Stomach (tissue), 9 donors: ENCODE results near the gene C5AR2. TPM values are rescaled to one million over a fixed set of nuclear protein-coding genes. Genes with fewer than 3 reads are reported as not detected.
A peak's percentile ranks its signal among the peaks of the same experiment; 100 is the strongest.
"Not testable (repeated sequence)": the region's sequence is repeated elsewhere in the genome, so short reads cannot be mapped to it uniquely, and the experiment has no call there.

Experiments
- DNase-seq, 2 donors: peaks; one replicate each; pipeline versions ENCODE4 v3.0.0 to v3.0.0-alpha.2; 2013 to 2019
- H3K27ac ChIP-seq, 5 donors: fragments of 200-600 bp in 4 of 5; sonication (generic) in 4 of 5; one replicate each; pipeline ENCODE4 v1.5.1; 2013 to 2019; ENCODE audit warnings: mild to moderate bottlenecking in 1 of 5, moderate library complexity in 1 of 5
- H3K27me3 ChIP-seq, 3 donors: fragments of 200-600 bp; sonication (generic); one replicate each; pipeline ENCODE4 v1.5.1; 2017 to 2019; ENCODE audit warnings: mixed run types in 1 of 3
- H3K36me3 ChIP-seq, 4 donors: fragments of 200-600 bp; sonication (generic); 1 replicate in 3 of 4; 2 replicates in 1 of 4; pipeline ENCODE4 v1.5.1; 2016 to 2019
- H3K4me1 ChIP-seq, 4 donors: fragments of 200-600 bp; sonication (generic); one replicate each; pipeline ENCODE4 v1.5.1; 2016 to 2019
- H3K4me3 ChIP-seq, 4 donors: fragments of 200-600 bp; sonication (generic) in 3 of 4; one replicate each; pipeline ENCODE4 v1.5.1; 2016 to 2019; ENCODE audit warnings: mild to moderate bottlenecking in 1 of 4
- H3K9me3 ChIP-seq, 4 donors: fragments of 200-600 bp; sonication (generic); one replicate each; pipeline ENCODE4 v1.5.1; 2016 to 2019
- EP300 ChIP-seq: sonication (generic); formaldehyde crosslinking; IDR thresholded peaks from one replicate; pipeline ENCODE4 v1.6.1; 2017; ENCODE audit warnings: antibody characterized with exemption
- POLR2A ChIP-seq, 4 donors: fragments of 450-650 bp; IDR thresholded peaks; one replicate each; pipeline ENCODE4 v1.6.1; 2016; ENCODE audit warnings: antibody characterized with exemption in 4 of 4, control low read depth in 2 of 4, mild to moderate bottlenecking in 1 of 4, moderate library complexity in 1 of 4
- POLR2AphosphoS5 ChIP-seq, 3 donors: sonication (generic); formaldehyde crosslinking; IDR thresholded peaks; one replicate each; pipeline ENCODE4 v1.6.1; 2016; ENCODE audit warnings: antibody characterized with exemption in 3 of 3
- WGBS, 5 donors: extraction: QIAGEN DNeasy Blood & Tissue Kit in 3 of 5; methylation state at CpG; one replicate each; pipeline versions ENCODE4 v1.1.5 to v1.1.7; 2013 to 2018; 5-methylcytosine and 5-hydroxymethylcytosine counted together
- intact Hi-C: fragments of 100-400 bp; cut with DNase I; formaldehyde crosslinking; loops from one replicate; pipeline ENCODE4 v1.15.1; 2023; ENCODE audit warnings: low total_unique reads
- polyA plus RNA-seq, 3 donors: library from polyadenylated mRNA; stranded (reverse); fragments of 200-250 nt; gene quantifications; one replicate each; pipeline ENCODE4 v1.2.3, GENCODE V29; 2013
- total RNA-seq, 5 donors: library from RNA; depleted of rRNA; stranded (reverse); fragments of >200 nt; gene quantifications; one replicate each; pipeline versions ENCODE4 v1.1.0 to v1.2.3, GENCODE V29; 2014 to 2016
- TF ChIP-seq, protein P1 (sequence below), 7 experiments: fragments of 450-650 bp in 4 of 7; fragments of 200-600 bp in 3 of 7; sonication (generic) in 3 of 7; IDR thresholded peaks; one replicate each; pipeline ENCODE4 v1.5.1; 2016 to 2019; ENCODE audit warnings: antibody characterized with exemption in 7 of 7, control low read depth in 2 of 7, mild to moderate bottlenecking in 1 of 7
- donor health status: healthy with polysubstance abuse.
- donor health status: Bipolar disorder and iron deficiency.
- donor health status: healthy.

Gene C5AR2
- total and polyA plus RNA-seq, 8 donors: 0.13 to 11.1 (median 0.82) TPM; not detected in 2

DNA sequence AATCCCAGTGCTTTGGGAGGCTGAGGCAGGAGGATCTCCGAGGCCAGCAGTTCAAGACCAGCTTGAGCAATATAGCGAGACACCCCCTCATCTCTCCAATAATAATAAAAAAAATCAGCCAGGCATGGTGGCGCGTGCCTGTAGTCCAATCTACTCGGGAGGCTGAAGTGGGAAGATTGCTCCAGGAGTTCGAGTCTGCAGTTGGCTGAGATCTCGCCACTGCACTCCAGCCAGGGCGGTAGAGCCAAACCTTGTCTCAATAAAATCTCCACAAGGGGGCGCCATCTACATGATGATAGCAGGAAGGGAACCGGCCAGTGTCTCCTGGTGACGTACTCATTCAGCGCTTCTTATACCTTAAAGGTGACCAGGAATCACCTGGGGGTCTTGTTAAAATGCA lies 35.9 kb upstream of the C5AR2 start:
- no peak overlapping the region for H3K4me3 ChIP-seq
- intact Hi-C loops: no loop called here
- 16 to 30% (median 28%) methylated on average over 12 of the region's 12 CpGs for WGBS, 5 donors
- no peaks in the 10 kb centered on the region for H3K9me3 ChIP-seq
- peaks cover 0 to 4% (median 0%) of the 10 kb centered on the region in 4 donors for H3K36me3 ChIP-seq
- TF ChIP-seq, protein P1, sequence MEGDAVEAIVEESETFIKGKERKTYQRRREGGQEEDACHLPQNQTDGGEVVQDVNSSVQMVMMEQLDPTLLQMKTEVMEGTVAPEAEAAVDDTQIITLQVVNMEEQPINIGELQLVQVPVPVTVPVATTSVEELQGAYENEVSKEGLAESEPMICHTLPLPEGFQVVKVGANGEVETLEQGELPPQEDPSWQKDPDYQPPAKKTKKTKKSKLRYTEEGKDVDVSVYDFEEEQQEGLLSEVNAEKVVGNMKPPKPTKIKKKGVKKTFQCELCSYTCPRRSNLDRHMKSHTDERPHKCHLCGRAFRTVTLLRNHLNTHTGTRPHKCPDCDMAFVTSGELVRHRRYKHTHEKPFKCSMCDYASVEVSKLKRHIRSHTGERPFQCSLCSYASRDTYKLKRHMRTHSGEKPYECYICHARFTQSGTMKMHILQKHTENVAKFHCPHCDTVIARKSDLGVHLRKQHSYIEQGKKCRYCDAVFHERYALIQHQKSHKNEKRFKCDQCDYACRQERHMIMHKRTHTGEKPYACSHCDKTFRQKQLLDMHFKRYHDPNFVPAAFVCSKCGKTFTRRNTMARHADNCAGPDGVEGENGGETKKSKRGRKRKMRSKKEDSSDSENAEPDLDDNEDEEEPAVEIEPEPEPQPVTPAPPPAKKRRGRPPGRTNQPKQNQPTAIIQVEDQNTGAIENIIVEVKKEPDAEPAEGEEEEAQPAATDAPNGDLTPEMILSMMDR (IDR thresholded peaks at IDR 0.05): peak in 5 of 7 experiments; percentile 21 to 87 (median 67)
- no peak for TF ChIP-seq EP300
- no peaks in the 10 kb centered on the region for H3K27me3 ChIP-seq
- DNase-seq: peak; percentile 81 to 90
- H3K27ac ChIP-seq: no peak overlapping the region
- peaks cover 0 to 6% (median 2%) of the 10 kb centered on the region in 4 donors for H3K4me1 ChIP-seq

DNA sequence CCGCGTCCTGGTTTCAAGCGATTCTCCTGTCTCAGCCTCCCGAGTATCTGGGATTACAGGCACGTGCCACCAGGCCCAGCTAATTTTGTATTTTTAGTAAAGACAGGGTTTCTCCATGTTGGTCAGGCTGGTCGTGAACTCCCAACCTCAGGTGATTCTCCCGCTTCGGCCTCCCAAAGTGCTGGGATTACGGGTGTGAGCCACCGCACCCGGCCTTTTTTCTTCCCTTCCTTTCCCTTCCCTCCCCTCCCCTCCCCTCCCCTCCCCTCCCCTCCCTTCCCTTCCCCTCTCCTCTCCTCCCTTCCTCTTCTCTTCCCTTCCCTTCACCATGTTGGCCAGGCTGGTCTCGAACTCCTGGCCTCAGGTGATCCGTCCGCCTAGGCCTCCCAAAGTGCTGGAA lies 31.1 kb upstream of the C5AR2 start:
- intact Hi-C loops: loop anchor here (10.0 kb wide), 1 partner anchor 84 kb away; no protein-coding TSS in a partner anchor
- H3K27ac ChIP-seq, H3K9me3 ChIP-seq, DNase-seq, H3K4me3 ChIP-seq, H3K36me3 ChIP-seq, H3K27me3 ChIP-seq: not testable (repeated sequence)
- H3K4me1 ChIP-seq: peaks cover 0 to 15% (median 8%) of the 10 kb centered on the region in 4 donors
- WGBS, 5 donors: 91 to 95% (median 94%) methylated on average over 13 to 14 of the region's 14 CpGs

DNA sequence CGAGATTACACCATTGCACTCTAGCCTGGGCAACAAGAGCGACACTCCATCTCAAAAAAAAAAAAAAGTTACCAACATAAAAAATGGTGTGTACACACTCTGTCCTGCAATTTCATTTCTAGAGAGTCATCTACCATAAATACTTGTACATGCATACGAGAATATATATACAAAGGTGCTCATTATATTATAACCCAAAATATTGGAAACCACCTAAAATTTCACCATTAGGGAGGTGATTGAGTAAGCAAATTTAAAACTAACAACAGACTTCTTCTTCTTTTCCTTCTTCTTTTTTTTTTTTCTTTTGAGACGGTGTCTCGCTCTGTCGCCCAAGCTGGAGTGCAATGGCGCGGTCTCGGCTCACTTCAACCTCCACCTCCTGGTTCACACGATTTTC lies 29.7 kb upstream of the C5AR2 start:
- Histone ChIP-seq H3K4me1 (peaks cover 0 to 9% (median 6%) of the 10 kb centered on the region in 4 donors), H3K27me3 (no peaks in the 10 kb centered on the region), H3K36me3 (no peaks in the 10 kb centered on the region), H3K27ac (no peak overlapping the region), H3K9me3 (no peaks in the 10 kb centered on the region), H3K4me3 (no peak overlapping the region)
- 91 to 95% (median 92%) methylated on average over 10 of the region's 10 CpGs for WGBS, 5 donors
- intact Hi-C loops: loop anchor here (10.0 kb wide), 1 partner anchor 83 kb away; no protein-coding TSS in a partner anchor
- TF ChIP-seq POLR2AphosphoS5 (IDR thresholded peaks at IDR 0.05) (no peak), EP300 (no peak), POLR2A (IDR thresholded peaks at IDR 0.05) (no peak)
- TF ChIP-seq, protein P1 (IDR thresholded peaks at IDR 0.05): no peak
- no peak for DNase-seq

DNA sequence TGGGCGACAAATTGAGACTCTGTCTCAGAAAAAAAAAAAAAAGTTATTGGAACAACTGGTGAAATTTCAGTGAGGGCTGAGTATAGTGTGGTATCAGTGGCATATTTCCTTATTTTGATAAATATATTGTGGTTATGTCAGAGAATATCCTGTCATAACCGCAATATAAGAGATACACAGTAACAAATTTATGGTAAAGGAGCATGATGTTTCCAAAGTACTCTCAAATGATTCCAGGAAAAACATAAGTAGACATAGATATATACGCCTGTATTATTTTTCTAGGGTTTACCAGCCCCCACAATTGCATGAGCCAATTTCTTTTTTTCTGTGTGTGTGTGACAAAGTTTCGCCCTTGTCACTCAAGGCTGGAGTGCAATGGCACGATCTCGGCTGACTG lies 28.0 kb upstream of the C5AR2 start:
- H3K4me1 ChIP-seq: peaks cover 0 to 9% (median 7%) of the 10 kb centered on the region in 4 donors
- TF ChIP-seq, protein P1 (IDR thresholded peaks at IDR 0.05): no peak
- no peak for TF ChIP-seq POLR2AphosphoS5 (IDR thresholded peaks at IDR 0.05)
- no peak for TF ChIP-seq POLR2A (IDR thresholded peaks at IDR 0.05)
- no peak for TF ChIP-seq EP300
- no peak overlapping the region for H3K27ac ChIP-seq
- intact Hi-C loops: loop anchor here (10.0 kb wide), 1 partner anchor 81 kb away; no protein-coding TSS in a partner anchor
- no peaks in the 10 kb centered on the region for H3K36me3 ChIP-seq
- WGBS, 5 donors: 75 to 82% (median 80%) methylated on average over 6 of the region's 6 CpGs
- no peak overlapping the region for H3K4me3 ChIP-seq
- no peaks in the 10 kb centered on the region for H3K9me3 ChIP-seq
- no peak for DNase-seq
- peaks cover 0 to 1% (median 0%) of the 10 kb centered on the region in 3 donors for H3K27me3 ChIP-seq

DNA sequence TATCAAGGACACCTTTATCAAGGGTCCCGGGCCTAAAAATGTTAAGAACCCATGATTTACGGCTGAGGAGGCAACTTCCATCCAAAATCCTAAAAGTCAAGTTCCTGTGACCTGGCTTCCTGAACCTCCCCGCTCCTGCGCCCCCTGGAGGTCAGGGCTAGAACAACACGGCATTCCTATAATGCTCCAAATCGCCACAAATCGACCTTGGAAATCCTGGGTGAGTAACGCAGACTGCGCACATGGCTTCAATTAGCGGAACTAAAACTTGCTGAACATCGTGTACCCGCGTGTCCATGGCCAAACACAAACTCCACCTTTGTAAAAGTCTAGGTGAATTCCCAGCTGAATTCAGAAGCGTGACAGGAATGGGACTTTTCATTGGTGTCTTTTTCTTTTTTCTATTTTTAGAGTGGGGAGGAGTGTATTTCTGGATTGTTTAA lies 26.6 kb upstream of the C5AR2 start:
- DNase-seq: peak; percentile 73 to 77
- intact Hi-C loops: loop anchor here (10.0 kb wide), 1 partner anchor 79 kb away; no protein-coding TSS in a partner anchor
- TF ChIP-seq POLR2AphosphoS5 (IDR thresholded peaks at IDR 0.05): peak in 2 of 3 donors; percentile 11 to 62
- TF ChIP-seq, protein P1 (IDR thresholded peaks at IDR 0.05): peak in 5 of 7 experiments; percentile 58 to 93 (median 89)
- TF ChIP-seq POLR2A (IDR thresholded peaks at IDR 0.05): no peak
- no peak for TF ChIP-seq EP300
- Histone ChIP-seq H3K9me3 (no peaks in the 10 kb centered on the region), H3K27ac (no peak overlapping the region), H3K36me3 (no peaks in the 10 kb centered on the region), H3K4me1 (peaks cover 0 to 12% (median 7%) of the 10 kb centered on the region in 4 donors), H3K4me3 (no peak overlapping the region), H3K27me3 (peaks cover 0 to 10% (median 0%) of the 10 kb centered on the region in 3 donors)
- WGBS, 5 donors: 3 to 7% (median 4%) methylated on average over 14 of the region's 14 CpGs
